ENCODE data around the gene BARHL2. TPM values are rescaled to one million over a fixed set of nuclear protein-coding genes. Genes with fewer than 3 reads are reported as not detected.

BARHL2 gene
- not detected in 3 replicates for total RNA-seq (2021)
- percentile 11 among the genes with signal in this experiment for Bru-seq, nascent RNA
- long read RNA-seq, experiment 1 = 0 reads
- long read RNA-seq, experiment 2 = 0 reads
- long read RNA-seq, experiment 3 = 0 reads

GRCh38 chr1:90716552-90717355 lies at the start of gene BARHL2:
Gene BARHL2, minus strand, starts transcription at chr1:90717302. Its CDS starts 107 bp downstream, at chr1:90717195.
- ChIA-PET POLR2A (interaction anchor here (1.3 kb wide), 1 partner anchor 10 kb away, joined by 4 read pairs; no protein-coding TSS in a partner anchor), CTCF (interaction anchor here (0.9 to 2.2 kb wide), 9 partner anchors 9 to 448 kb away, joined by 3 to 7 read pairs (median 4); no protein-coding TSS in a partner anchor)
- ATAC-seq (no peak), DNase-seq (ENCODE audit: low spot score) (no peak)
- H3K4me1 Mint-ChIP-seq = peaks cover 71% of the 10 kb centered on the region
- TF ChIP-seq TEAD4 (CRISPR knock-in tag; IDR thresholded peaks at IDR 0.05) (no peak), ZNF263 (CRISPR knock-in tag; IDR thresholded peaks at IDR 0.05; ENCODE audit: low read depth) (peak; percentile 83; the same call in 1 of the 2 replicates)
- no peaks in the 10 kb centered on the region for H3K9me3 Mint-ChIP-seq
- no peaks in the 10 kb centered on the region; the same call in 1 of the 2 replicates for H3K36me3 Mint-ChIP-seq
- peak within 1 kb of the TSS; percentile 80 for H3K4me3 Mint-ChIP-seq
- H3K27ac Mint-ChIP-seq = peak within 1 kb of the TSS; percentile 64; the same call in 1 of the 2 replicates
- H3K27me3 Mint-ChIP-seq (ENCODE audit: low read depth) = peaks cover 99% of the 10 kb centered on the region

GRCh38 chr1:90763930-90764329 lies 46.8 kb upstream of the BARHL2 start:
- Mint-ChIP-seq H3K9me3 (0 out of 2 replicates have a peak, but pooled peaks cover 3% of the 10 kb centered on the region), H3K27me3 (ENCODE audit: low read depth) (peaks cover 4% of the 10 kb centered on the region), H3K36me3 (no peaks in the 10 kb centered on the region), H3K27ac (no peak overlapping the region), H3K4me3 (no peak overlapping the region), H3K4me1 (peaks cover 15% of the 10 kb centered on the region)
- ChIA-PET CTCF (no interaction called here), POLR2A (no interaction called here)
- ATAC-seq = no peak
- TF ChIP-seq ZNF512 (CRISPR knock-in tag; IDR thresholded peaks at IDR 0.05; ENCODE audit: borderline replicate concordance) = no peak
- no peak for TF ChIP-seq MYBL2 (CRISPR knock-in tag; IDR thresholded peaks at IDR 0.05)
- no peak for TF ChIP-seq ELF4 (CRISPR knock-in tag; IDR thresholded peaks at IDR 0.05; ENCODE audit: low read depth)
- no peak for TF ChIP-seq E2F5 (CRISPR knock-in tag; IDR thresholded peaks at IDR 0.05)
- DNase-seq (ENCODE audit: low spot score) = no peak

GRCh38 chr1:90763506-90763905 lies 46.4 kb upstream of the BARHL2 start:
- CTCF ChIA-PET = no interaction called here
- H3K4me3 Mint-ChIP-seq = no peak overlapping the region

More at GRCh38 chr1:90763506-90763905, 46.4 kb upstream of the BARHL2 start:
- Mint-ChIP-seq H3K36me3 (no peaks in the 10 kb centered on the region), H3K9me3 (0 out of 2 replicates have a peak, but pooled peaks cover 3% of the 10 kb centered on the region), H3K27me3 (ENCODE audit: low read depth) (peaks cover 4% of the 10 kb centered on the region), H3K4me1 (peaks cover 15% of the 10 kb centered on the region), H3K27ac (no peak overlapping the region)
- POLR2A ChIA-PET = no interaction called here
- no peak for TF ChIP-seq ATF1 (CRISPR knock-in tag; IDR thresholded peaks at IDR 0.05)
- TF ChIP-seq MYBL2 (CRISPR knock-in tag; IDR thresholded peaks at IDR 0.05) = no peak
- no peak for TF ChIP-seq ZNF281 (CRISPR knock-in tag; IDR thresholded peaks at IDR 0.05)
- DNase-seq (ENCODE audit: low spot score) (no peak), ATAC-seq (no peak)
